Testis (tissue), 3 donors: ENCODE measurements around the gene SOCS7. TPM values are rescaled to one million over a fixed set of nuclear protein-coding genes. Genes with fewer than 3 reads are reported as not detected.

Experiments used
- DNase-seq: peaks from one replicate; pipeline ENCODE4 v3.0.0-alpha.2; 2019
- H3K27ac ChIP-seq, 2 donors: fragments of 200-600 bp; sonication (generic); one replicate each; pipeline ENCODE4 v1.5.1; 2019
- H3K27me3 ChIP-seq: fragments of 200-600 bp; sonication (generic); one replicate; pipeline ENCODE4 v1.5.1; 2019
- H3K36me3 ChIP-seq: fragments of 200-600 bp; sonication (generic); one replicate; pipeline ENCODE4 v1.5.1; 2017; ENCODE audit warnings: low read depth; ENCODE audit errors: missing control alignments
- H3K4me1 ChIP-seq: fragments of 200-600 bp; sonication (generic); one replicate; pipeline ENCODE4 v1.5.1; 2019
- H3K4me3 ChIP-seq, 2 donors: fragments of 200-600 bp; sonication (generic); one replicate each; pipeline ENCODE4 v1.5.1; 2017 to 2019
- H3K9me3 ChIP-seq: fragments of 200-600 bp; sonication (generic); one replicate; pipeline ENCODE4 v1.5.1; 2017
- POLR2A ChIP-seq: fragments of 450-650 bp; IDR thresholded peaks from one replicate; pipeline ENCODE4 v1.6.1; 2017; ENCODE audit warnings: antibody characterized with exemption, mild to moderate bottlenecking, moderate library complexity
- WGBS, 2 donors: methylation state at CpG; one replicate each; pipeline ENCODE4 v1.1.5; 2018; 5-methylcytosine and 5-hydroxymethylcytosine counted together
- intact Hi-C: fragments of 100-400 bp; cut with DNase I; formaldehyde crosslinking; loops from one replicate; pipeline ENCODE4 v1.15.1; 2023; ENCODE audit warnings: low total_unique reads
- polyA plus RNA-seq: library from polyadenylated mRNA; stranded (reverse); fragments of 350-450 nt; fragmentation: Illumina TruSeq; extraction: RNeasy Lipid Tissue Mini Kit (QIAGEN cat#74804); gene quantifications from one replicate; pipeline ENCODE4 v1.2.3, GENCODE V29; 2014; ENCODE audit warnings: low read depth, low replicate concordance; ENCODE audit not compliant: insufficient read depth
- total RNA-seq, 2 donors: library from RNA; depleted of rRNA; stranded (reverse); fragments of >200 nt; gene quantifications; one replicate each; pipeline ENCODE4 v1.2.3, GENCODE V29; 2016
- TF ChIP-seq, protein P1 (sequence below), 3 experiments: fragments of 450-650 bp in 2 of 3; fragments of 200-600 bp in 1 of 3; sonication (generic) in 1 of 3; IDR thresholded peaks; one replicate each; pipeline ENCODE4 v1.5.1; 2016 to 2019; ENCODE audit warnings: antibody characterized with exemption in 3 of 3, mild to moderate bottlenecking in 2 of 3, moderate library complexity in 1 of 3

The SOCS7 gene
- total and polyA plus RNA-seq, 3 donors from 2014 or later = 74.9 to 132 (median 132) TPM

DNA sequence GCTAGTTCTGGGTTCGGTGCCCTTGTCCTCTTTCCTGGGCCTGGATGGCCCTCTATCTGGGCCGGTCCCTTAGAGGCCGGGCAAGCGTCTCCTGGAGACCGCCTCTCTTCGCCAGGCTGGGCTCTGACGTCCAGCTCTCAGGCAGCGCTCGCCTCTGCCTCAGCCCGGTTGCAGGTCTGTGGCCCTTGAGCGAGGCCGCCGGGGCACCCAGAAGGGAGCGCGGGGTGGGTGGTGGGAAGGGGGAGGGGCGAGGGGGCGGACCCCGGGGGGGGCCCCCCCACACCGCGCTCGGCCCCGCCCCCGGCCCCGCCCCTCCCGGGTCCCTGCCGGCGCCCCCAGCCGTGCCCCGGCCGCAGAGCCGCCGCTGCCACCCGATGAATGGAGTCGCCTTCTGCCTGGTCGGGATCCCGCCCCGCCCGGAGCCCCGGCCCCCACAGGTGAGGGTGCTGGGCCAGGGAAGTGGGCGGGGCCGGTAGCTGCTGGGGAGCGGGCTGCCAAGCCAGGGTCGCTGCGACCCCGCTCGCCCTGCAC, 76.5 kb downstream of the SOCS7 start, which contains the start of gene ARHGAP23:
Gene ARHGAP23, plus strand, starts transcription at position 353 of the 531 bp plus-strand sequence. Its CDS starts 22 bp downstream, at position 375.
- DNase-seq = peak; percentile 70
- H3K27ac ChIP-seq = peak within 1 kb of the TSS; percentile 79 to 92
- H3K36me3 ChIP-seq = no peaks in the 10 kb centered on the region
- peaks cover 37% of the 10 kb centered on the region for H3K4me1 ChIP-seq
- no peaks in the 10 kb centered on the region for H3K9me3 ChIP-seq
- H3K4me3 ChIP-seq = peak within 1 kb of the TSS; percentile 84 to 93
- WGBS, 2 donors = 0 to 1% methylated on average over 7 to 17 of the region's 46 CpGs
- no peaks in the 10 kb centered on the region for H3K27me3 ChIP-seq
- TF ChIP-seq, protein P1, sequence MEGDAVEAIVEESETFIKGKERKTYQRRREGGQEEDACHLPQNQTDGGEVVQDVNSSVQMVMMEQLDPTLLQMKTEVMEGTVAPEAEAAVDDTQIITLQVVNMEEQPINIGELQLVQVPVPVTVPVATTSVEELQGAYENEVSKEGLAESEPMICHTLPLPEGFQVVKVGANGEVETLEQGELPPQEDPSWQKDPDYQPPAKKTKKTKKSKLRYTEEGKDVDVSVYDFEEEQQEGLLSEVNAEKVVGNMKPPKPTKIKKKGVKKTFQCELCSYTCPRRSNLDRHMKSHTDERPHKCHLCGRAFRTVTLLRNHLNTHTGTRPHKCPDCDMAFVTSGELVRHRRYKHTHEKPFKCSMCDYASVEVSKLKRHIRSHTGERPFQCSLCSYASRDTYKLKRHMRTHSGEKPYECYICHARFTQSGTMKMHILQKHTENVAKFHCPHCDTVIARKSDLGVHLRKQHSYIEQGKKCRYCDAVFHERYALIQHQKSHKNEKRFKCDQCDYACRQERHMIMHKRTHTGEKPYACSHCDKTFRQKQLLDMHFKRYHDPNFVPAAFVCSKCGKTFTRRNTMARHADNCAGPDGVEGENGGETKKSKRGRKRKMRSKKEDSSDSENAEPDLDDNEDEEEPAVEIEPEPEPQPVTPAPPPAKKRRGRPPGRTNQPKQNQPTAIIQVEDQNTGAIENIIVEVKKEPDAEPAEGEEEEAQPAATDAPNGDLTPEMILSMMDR (IDR thresholded peaks at IDR 0.05) = no peak
- TF ChIP-seq POLR2A = no peak
- intact Hi-C loops = no loop called here

DNA sequence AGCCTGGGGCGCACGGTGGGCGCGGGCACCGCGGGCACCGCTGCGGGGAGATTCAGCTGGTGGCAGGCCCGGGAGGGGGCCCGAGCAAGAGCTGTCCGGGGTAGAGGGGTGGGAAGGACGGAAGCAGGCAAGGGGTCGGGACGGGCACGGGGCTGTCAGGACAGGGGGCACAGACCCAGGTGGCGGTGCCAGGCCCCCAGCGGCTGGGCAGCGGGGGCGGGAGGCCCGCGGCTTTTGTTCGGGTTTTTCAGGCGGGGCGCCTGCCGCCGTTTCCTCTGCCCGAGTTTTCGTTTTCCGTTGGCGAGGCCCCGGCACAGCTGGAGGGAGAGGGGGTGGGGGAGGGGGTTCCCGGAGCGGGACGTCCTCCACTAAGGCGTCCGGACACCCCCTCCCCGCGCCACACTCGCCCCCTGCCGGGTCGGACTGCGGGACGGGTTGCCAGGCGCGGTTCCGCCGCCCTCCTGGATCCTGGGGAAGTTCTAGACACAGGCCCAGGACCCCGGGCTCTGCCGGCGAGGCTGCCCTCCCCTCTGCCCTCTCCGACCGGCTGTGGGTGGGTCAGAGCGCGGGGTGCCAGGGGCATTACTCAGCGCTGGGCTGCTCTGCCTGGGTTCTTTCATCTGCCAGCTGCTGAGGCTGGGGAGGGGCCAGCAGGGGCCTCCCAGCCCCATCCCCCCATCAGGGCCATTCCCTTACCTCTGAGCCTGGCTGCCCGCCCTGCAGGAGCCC, 77.2 kb downstream of the SOCS7 start:
- no peak for DNase-seq
- 0 to 2% methylated on average over 31 to 55 of the region's 56 CpGs for WGBS, 2 donors

DNA sequence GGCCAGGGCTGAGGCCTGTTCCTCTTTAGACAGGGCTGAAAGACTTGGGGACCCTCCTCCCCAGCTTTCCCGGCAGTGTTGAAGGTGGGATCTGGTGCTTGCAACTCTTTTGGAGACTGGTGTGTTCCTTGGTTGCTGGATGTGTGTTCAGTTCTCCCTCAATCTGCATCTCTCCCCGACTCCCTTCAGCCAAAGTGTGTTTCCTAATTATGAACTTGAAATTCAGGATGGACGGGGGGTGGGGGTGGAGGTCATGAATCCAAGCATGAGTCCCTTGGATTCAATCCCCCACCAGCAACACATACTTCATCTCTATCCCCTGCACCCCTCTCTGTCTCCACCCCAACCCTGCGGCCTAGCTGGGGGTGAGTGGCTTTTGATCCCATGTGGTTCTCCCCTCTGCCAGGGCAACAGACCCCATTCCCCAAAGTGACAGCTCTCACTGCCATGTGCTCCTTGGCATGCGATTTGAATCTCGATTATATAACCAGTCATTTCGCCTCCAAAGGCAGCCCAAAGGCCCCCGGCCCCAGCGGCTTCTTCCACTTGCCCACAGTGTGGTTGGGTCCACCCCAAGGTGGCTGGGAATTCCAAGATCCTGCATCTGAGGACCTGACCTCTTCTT, 77.9 kb downstream of the SOCS7 start:
- peak overlapping the region; percentile 84 to 93 for H3K4me3 ChIP-seq
- intact Hi-C loops = no loop called here
- H3K27ac ChIP-seq = peak overlapping the region; percentile 4 to 92
- H3K36me3 ChIP-seq = no peaks in the 10 kb centered on the region
- H3K4me1 ChIP-seq = peaks cover 44% of the 10 kb centered on the region
- no peak for TF ChIP-seq POLR2A
- TF ChIP-seq, protein P1 (IDR thresholded peaks at IDR 0.05) = no peak
- H3K9me3 ChIP-seq = no peaks in the 10 kb centered on the region
- H3K27me3 ChIP-seq = no peaks in the 10 kb centered on the region
- no peak for DNase-seq
- WGBS, 2 donors = 47 to 56% methylated on average over 8 to 9 of the region's 9 CpGs

More for the DNA sequence above, 77.2 kb downstream of the SOCS7 start:
- Histone ChIP-seq H3K4me1 (peaks cover 40% of the 10 kb centered on the region), H3K9me3 (no peaks in the 10 kb centered on the region), H3K36me3 (no peaks in the 10 kb centered on the region), H3K4me3 (peak overlapping the region; percentile 84 to 93), H3K27me3 (no peaks in the 10 kb centered on the region), H3K27ac (peak overlapping the region; percentile 79 to 92)
- intact Hi-C loops = no loop called here
- TF ChIP-seq, protein P1 (IDR thresholded peaks at IDR 0.05) = no peak
- no peak for TF ChIP-seq POLR2A

DNA sequence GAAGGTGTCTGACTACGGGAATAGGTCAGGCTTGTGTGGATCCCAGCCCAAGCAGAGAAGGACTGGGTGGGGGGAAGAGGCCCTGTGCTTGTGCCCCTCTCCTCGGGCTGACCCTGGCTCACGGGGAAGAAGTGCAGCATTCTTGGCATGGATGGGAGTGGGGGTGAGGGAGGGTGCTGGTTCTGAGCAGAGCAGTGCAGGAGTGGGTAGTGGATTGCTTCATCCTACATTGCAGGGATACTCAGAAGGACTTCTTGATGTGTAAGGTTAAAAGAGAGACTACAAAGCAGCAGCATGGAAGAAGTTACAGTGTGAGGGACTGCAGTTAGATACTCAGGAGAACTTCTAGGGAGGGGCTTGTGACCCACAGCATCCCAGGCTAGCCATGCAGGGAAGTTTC, 78.7 kb downstream of the SOCS7 start:
- TF ChIP-seq POLR2A = no peak
- TF ChIP-seq, protein P1 (IDR thresholded peaks at IDR 0.05) = no peak
- Histone ChIP-seq H3K9me3 (no peaks in the 10 kb centered on the region), H3K36me3 (no peaks in the 10 kb centered on the region), H3K4me1 (peaks cover 47% of the 10 kb centered on the region), H3K27me3 (no peaks in the 10 kb centered on the region), H3K4me3 (no peak overlapping the region), H3K27ac (no peak overlapping the region)
- WGBS, 2 donors = 47 to 56% methylated on average over 3 of the region's 3 CpGs
- intact Hi-C loops = no loop called here
- no peak for DNase-seq
